ENCODE measurements around the gene SETD3.

SETD3 gene

DNA sequence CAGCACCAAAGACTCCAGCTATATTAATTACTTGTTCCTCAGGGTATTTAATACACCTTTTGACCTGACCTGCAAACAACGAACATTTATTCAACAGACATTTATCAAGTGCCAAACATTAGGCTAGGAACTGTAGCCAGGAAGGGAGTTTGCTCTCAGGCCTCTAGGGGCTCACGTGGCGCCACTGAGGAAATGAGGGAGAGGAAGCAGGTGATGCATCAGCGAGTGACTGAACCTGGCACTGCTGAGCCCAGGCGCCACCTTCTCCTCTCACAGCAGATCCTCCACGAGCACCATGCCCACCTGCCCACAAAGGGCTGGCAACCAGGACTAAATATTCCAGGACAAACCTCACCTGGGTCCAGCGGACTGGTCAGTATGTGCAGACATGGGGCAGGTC is 50.2 kb downstream of the SETD3 start:
- TF ChIP-seq CTCF (IDR thresholded peaks at IDR 0.05; ENCODE audit: insufficient read depth, low read length, missing control alignments): no peak
- DNase-seq (ENCODE audit: low read depth, low spot score): no peak
- no peak overlapping the region for H3K4me3 ChIP-seq (ENCODE audit: low read depth, low read length)
- CTCF ChIA-PET: interaction anchor here (0.6 to 2.7 kb wide), 4 partner anchors 10 to 31 kb away, joined by 3 to 12 read pairs (median 3); no protein-coding TSS in a partner anchor
- POLR2A ChIA-PET: no interaction called here

DNA sequence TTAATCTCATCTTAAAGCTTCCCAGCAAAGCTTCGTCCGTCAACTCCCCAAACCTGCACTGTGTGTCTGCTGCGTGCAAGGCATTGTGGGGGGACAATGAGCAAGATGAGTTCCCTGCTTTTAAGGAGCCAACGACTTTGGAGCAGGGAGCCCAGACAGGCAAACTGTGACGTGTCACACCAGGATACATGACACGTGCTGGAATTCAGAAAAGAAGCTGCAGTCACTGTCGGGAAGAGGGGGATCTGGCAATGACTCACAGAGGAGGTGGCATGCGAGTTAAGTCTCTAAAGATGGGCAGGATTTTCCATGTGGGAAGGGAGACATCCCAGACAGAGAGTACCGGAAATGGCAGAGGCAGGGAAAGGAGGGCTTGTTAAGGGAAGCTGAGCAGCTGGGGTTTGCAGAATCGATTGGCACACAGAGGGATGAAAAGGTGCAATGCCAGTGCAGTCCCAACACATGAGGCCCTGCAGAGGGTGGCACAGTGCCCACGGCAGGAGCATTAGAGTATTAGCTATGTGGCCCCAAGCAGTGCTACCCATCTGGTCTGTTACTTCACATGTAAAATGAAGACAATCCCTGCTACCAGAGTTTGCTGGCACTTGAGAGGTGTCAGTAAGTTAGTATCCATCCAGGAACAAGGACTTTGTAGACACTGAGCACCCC is 52.9 kb downstream of the SETD3 start:
- CTCF ChIA-PET: interaction anchor here (1.0 to 4.9 kb wide), 5 partner anchors 12 to 44 kb away, joined by 3 to 59 read pairs (median 3); no protein-coding TSS in a partner anchor
- peak; percentile 60 for DNase-seq (ENCODE audit: low read depth, low spot score)
- no peak overlapping the region for H3K4me3 ChIP-seq (ENCODE audit: low read depth, low read length)
- no peak for TF ChIP-seq CTCF (IDR thresholded peaks at IDR 0.05; ENCODE audit: insufficient read depth, low read length, missing control alignments)
- POLR2A ChIA-PET: no interaction called here

DNA sequence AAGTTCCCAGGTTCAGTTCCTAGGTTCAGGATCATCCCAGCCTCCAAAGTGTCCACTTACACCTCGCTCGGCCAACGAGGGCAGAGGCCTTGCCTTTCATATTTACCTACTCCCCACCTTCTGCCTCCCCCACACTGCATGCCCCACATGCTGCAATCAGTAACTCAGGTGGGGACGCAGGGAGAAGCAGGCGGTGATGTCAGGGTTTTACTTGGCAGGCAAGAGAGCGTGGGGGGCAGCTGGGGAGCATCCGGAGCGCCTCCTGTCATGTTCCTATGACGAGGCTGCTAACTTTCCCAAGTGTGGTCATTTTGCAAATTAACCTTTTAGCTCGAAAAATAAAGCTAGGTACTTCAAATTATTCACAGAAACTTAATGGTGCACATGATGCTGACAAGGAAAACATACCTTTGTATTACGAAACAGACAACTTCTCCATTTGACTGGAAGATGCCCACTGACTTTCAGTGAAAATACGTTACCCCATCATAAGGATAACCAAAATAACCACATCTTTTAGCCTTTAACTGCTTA is 53.8 kb downstream of the SETD3 start:
- ChIA-PET POLR2A (no interaction called here), CTCF (interaction anchor here (1.0 to 4.9 kb wide), 5 partner anchors 12 to 45 kb away, joined by 3 to 59 read pairs (median 3); no protein-coding TSS in a partner anchor)
- no peak for TF ChIP-seq CTCF (IDR thresholded peaks at IDR 0.05; ENCODE audit: insufficient read depth, low read length, missing control alignments)
- no peak overlapping the region for H3K4me3 ChIP-seq (ENCODE audit: low read depth, low read length)
- no peak for DNase-seq (ENCODE audit: low read depth, low spot score)

DNA sequence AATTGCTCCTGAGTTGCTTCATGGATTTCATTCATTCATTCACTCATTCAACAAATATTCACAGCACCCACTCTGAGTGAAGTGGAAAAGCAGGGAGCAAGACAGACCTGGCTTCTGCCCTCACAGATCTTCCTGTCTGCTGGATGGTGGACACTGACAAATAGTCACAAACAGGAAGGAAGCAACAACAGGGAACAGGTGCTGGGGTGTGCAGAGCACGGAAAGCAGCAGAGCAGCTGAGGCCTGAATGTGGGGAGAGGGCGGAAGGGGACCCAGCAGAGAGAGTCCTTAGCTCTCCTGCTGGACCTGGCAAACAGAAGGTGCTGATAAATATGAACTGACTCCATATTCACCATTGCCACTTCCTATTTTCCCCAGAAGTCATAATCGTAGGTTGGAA is 54.4 kb downstream of the SETD3 start:
- no peak for DNase-seq (ENCODE audit: low read depth, low spot score)
- no peak overlapping the region for H3K4me3 ChIP-seq (ENCODE audit: low read depth, low read length)
- CTCF ChIA-PET: interaction anchor here (1.8 to 4.9 kb wide), 2 partner anchors 11 to 33 kb away, joined by 6 to 59 read pairs; no protein-coding TSS in a partner anchor

GRCh38 chr14:99425272-99425681 is 55.4 kb downstream of the SETD3 start:
- TF ChIP-seq CTCF (IDR thresholded peaks at IDR 0.05; ENCODE audit: insufficient read depth, low read length, missing control alignments): no peak
- POLR2A ChIA-PET: no interaction called here
- DNase-seq (ENCODE audit: low read depth, low spot score): no peak
- CTCF ChIA-PET: interaction anchor here (4.9 kb wide), 1 partner anchor 10 kb away, joined by 59 read pairs; no protein-coding TSS in a partner anchor
- no peak overlapping the region for H3K4me3 ChIP-seq (ENCODE audit: low read depth, low read length)

More for the DNA sequence above, 54.4 kb downstream of the SETD3 start:
- POLR2A ChIA-PET: no interaction called here
- TF ChIP-seq CTCF (IDR thresholded peaks at IDR 0.05; ENCODE audit: insufficient read depth, low read length, missing control alignments): no peak

- POLR2A ChIA-PET: no interaction called here
- CTCF ChIA-PET: interaction anchor here (1.1 to 19.0 kb wide), 3 partner anchors 9 to 32 kb away, joined by 3 to 358 read pairs (median 59); no protein-coding TSS in a partner anchor
- no peak for TF ChIP-seq CTCF (IDR thresholded peaks at IDR 0.05; ENCODE audit: insufficient read depth, low read length, missing control alignments)
- no peak for DNase-seq (ENCODE audit: low read depth, low spot score)
- H3K4me3 ChIP-seq (ENCODE audit: low read depth, low read length): no peak overlapping the region
Observed at GRCh38 chr14:99424306-99424877, 56.3 kb downstream of the SETD3 start.
